T follicular helper cell (primary cell): Measurements from ENCODE around the gene HOMER1.

Experiments used
- DNase-seq: peaks from one replicate; pipeline ENCODE4 v3.0.0-alpha.2; 2020; ENCODE audit warnings: low read depth

HOMER1 gene

DNA sequence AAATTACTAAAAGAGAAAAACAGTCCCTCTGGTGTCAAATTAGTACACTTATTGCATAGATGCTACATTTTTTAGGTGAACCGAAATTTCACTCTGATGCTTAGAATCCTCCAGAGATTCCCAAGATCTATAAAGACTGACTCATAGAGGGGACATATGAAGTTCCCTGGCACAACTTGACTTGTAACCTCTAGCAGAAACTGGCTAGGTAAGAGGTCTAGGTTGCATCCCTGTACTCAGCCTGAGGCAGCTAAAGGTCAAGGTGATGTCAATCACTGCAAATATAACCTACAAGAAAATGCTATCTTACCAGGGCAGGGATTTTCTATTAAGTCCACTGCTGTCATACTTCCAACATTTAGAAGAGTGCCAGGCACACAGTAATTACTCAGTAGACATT lies 24.2 kb downstream of the HOMER1 start:
- no peak for DNase-seq

DNA sequence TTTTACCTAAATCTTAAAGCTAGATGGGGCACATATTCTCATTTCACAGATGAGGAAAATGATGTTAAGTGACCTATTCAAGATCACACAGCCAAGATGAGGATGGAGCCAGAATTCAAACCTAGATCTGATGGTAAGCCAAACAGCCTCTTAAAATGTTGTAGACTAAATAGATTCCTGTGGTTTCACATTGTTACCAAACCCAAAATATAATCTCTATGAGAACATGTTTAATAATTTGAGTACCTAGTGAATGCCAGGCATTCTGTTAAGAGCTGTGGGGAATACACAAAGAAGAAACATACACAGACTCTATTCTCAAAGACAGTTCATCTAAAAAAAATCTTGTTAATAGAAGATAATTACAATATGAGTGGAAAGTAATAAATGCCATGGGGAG lies 25.2 kb downstream of the HOMER1 start:
- DNase-seq: no peak

DNA sequence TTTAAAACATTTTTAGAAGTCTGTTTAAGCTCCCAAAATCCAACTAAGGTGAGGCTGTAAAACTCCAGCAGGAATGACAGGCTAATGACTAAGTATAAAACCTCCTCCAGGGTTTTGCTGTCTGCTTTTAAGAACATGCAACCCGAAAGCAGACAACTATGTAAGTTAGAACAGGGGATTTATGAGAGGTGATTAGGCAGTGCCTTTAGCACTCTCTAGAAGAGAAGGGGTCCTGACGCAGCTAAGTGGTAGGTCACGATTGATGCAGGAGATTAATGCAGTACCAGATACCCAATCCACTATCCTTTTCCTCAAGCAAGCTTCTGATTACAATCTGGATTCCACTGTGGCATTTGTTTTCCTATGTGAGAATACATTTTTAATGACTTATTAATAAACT lies 25.9 kb downstream of the HOMER1 start:
- no peak for DNase-seq

DNA sequence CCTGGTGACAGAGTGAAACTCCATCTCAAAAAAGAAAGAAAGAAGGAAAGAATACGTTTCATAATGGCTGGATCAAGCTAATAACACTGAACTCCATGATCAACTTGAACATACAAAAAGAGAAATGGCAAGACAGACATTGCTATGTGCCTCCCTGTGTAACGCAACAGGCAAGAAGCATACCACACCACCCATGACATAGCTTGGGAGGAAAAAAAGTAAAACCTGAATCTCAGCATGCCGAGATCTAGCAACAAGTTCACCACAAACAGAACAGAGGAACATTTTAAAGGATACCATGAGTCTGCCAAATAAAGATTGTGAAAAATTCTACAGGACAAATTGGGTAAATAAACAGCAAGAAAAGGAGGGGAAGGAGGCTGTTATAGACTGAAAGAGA lies 26.7 kb downstream of the HOMER1 start:
- DNase-seq: no peak

DNA sequence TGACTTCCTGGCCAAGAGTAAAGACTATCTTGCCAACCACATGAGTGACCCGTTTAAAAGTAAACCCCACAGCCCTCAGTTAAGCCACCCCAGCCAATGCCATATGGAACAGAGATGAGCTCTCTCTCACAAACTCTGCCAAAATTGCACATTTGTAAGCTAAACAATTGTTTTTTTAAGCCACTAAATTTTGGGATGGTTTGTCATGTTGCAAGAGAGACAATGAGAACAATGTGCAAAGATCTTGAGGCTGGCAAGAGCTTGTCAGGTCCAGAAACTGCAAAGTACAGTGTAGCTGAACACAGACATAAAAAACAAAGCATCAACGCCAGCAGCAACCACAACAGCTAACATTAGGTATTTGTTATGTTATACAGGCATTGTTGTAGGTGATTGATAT lies 27.8 kb downstream of the HOMER1 start:
- DNase-seq: no peak

DNA sequence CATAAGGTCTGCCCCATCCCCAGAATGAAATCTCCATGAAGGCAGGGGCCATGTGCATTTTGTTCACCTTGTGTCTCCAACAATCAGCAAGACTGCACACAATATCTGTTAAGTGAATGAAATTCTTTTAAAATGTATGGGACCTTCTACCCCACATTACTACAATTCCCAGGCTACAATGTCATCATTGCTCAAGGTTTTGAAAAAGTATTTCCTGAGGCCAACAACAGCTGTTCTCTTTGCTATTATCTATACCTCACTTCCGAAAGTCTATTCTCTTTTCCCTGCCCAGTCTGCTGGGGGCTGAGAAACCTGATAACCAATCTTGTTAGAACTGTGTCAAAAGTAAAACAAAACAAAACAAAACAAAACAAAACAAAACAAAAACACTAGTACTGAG lies 29.2 kb downstream of the HOMER1 start:
- DNase-seq: no peak

DNA sequence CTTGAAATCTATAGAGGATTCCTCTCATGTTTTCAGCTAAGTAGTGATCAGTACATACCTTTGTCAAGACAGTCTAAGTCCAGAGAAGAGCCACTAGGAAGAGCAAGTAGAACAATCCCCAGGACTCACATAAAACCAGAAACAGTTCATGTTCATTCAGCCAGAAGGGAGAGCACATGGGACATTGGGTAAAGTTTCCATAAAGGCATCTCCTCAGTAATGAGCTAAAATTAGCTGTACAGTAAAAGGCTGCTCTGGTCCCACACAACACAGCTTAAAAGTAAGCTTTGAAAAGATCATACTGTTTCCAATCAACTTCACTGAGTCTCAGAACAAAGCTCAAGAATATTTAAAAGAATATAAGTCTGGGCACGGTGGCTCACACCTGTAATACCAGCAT lies 32.4 kb downstream of the HOMER1 start:
- no peak for DNase-seq

DNA sequence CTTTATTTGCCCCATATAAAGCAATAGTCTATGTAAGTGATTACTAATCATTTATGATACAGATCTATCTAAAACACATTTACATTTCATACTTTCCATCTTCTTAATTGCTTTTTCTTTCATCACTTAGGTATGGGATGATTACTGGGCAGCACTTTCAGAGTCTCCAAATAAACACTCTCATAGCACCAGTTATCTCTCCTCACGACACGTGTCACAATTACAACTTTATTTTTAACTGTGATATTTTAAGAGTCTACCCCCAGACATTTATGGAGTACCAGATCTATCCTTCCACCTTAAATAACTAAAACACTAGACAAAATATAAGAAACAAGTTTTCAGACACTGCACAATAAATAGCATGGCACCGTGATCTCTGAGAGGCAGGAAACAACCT lies 32.9 kb downstream of the HOMER1 start:
- DNase-seq: no peak

DNA sequence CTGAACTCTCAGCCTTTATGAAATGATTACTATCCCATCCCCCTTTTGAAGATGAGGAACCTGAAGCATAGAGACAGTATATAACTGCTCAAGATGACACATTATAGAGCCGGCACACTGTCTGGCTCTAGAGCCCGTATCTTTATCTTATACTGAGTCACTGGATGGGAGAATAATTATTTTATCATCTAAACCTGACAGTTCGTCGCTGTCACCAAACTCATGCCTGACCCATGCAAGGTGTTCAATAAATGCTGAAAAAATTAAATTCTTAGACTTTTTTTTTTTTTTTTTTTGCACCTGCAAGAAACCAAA lies 38.8 kb downstream of the HOMER1 start:
- DNase-seq: no peak

DNA sequence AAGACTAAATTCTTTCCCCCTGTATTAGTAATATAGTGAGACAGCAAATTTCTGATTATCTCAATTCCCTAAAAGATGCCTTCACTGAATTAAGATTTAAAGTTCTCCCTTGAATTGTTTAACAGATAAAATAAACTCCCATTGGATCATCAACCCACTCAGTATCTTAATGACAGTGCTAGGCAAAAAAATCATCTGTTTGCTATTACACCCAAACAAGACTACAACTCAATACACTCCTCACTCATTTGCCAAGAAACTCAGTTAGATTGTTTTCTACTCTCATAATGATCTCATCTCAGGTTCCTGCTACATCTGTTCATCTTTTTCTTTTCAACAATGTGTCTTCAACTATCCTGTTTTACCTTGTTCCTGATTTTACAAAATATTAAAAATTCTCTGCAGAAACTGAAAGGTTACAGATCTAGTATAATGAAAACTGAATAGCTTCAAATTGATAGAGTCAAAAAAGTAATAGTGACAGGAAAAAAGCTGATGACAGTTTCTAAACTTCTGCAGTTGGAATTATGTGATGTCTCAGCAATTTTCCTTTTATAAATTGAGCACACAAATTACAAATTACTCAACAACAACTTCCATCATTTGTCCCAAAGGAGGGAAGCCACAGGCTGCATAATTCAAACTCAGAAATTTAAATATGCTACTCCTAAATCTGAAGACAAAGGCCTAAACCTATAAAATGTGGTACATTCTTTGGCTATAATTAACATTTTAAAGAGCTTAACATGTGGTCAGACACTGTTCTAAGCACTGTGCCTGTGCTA lies 39.4 kb downstream of the HOMER1 start:
- DNase-seq: no peak

DNA sequence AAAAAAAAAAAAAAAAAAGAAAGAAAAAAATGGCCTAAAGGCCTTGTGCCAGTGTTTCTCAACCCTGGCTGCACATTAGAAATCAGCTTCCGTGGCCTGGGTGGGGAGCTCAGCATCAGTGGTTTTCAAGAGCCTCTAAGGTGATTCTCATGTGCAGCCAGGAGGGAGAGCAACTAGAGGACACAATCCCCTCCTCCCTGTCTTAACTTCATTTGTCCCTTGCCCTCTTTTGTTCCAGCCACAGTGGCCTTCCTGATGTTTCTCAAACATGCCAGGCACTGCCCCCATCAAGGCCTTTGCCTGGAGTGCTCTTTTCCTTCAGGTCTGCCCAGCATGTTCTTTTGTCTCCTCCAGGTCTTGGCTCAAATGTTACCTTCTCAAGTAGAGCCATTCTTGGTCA lies 42.4 kb downstream of the HOMER1 start:
- DNase-seq: no peak

DNA sequence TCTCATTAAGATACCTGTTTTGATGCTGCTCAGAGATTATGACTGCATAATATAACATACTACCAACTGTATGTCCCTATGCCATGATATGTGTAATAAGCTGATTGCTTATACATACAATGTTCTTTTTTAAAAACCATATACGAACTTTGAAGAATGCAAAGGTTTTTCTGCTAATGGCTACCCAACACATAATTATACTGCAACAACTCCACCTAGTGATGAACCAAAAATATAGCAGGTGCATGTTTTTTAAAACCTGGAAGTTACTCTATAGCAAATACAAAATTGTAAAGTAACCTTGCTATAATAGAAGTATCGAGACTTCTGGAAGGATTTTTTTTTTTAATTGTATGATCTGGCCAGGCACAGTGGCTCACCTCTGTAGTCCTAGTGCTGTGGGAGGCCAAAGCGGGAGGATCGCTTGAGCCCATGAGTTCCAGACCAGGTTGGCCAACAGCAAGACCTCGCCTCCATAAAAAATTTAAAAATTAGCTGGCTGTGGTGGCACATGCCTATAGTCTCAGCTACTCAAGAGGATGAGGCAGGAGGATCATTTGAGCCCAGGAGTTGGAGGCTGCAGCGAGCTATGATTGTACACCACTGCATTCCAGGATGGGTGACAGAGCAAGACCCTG lies 49.1 kb downstream of the HOMER1 start:
- DNase-seq: no peak

DNA sequence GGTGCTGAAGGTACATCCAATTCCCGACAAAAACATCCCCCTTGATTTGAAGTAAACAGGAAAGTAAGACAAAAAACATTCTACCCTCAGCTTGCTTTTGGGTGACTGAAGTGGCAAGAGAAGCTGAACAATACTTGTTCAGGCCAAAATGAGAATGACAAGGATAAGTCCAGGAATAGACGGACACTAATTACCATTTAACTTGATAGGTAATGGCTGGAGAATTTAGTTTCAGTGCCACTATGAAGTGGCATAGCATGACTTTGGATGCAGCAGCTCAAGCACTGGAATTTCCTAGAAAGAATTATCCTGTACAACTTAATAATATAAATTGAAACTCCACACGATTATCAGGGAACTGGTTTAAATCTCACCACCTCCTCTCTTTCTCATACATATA lies 49.7 kb downstream of the HOMER1 start:
- no peak for DNase-seq

DNA sequence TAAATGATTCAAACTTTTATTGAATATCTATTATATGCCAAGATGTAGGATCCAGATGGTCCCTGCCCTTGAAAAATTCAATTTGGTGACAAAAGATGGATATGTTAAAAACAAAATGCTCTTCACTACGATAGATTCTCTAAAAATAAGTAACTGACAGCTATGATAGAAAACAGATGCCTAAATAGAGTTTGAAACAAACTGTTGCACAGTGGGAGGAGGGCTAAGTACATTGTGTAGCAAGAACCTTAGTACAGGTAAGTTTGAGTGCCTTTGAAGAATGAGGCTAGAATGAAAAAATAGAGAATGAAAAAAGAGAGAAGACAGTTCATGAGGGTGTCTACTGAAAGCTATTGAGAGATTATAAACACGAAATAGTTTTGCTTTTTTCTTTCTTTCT lies 54.3 kb downstream of the HOMER1 start:
- DNase-seq: no peak

DNA sequence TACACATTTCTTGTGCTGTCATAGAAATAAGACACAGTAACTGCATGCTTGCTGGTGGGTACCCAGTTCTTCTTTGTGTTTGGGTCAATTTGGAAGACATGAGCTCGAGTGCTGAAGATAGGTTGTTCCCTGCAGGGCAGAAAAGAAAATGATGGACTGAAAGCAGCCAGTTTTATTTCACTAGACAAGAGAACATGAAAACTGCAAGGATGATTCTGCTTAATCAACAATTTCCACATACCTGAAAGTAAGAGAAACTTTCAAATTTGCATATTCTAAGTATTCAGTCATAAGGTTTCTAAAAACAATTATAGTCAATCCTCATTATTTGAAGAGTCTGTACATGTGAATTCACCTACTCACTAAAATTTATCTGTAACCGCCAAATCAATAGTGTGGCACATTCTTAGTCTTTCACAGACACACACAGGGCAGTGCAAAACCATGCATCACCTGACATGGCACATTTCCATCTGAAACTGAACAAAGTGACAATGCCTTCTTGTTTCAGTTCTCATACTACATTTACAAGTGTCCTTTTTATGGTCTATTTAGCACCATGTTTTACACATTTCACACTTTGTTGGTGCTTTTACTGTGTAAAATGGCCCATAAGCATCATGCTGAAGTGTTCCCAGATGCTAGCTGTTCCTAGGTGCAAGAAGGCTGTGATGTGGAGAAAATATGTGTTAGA lies 56.9 kb downstream of the HOMER1 start:
- DNase-seq: no peak

DNA sequence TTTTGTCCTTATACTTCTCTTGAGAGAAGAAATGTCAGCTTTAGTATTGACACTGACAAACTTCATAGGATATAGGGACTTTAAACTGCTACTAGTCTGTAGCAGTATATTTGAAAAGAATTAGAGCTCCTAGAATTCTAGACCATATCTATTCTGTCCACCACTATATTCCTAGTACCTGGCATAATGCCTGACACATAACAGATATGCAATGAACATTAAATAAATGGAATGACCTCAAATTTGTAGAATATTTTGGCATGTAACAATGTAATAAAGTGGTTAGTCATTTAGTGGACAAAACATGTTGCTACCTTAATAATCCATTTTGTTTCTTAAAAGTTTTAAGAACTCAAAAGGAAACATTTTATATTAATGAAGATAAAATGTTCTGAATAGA lies 57.5 kb downstream of the HOMER1 start:
- no peak for DNase-seq

DNA sequence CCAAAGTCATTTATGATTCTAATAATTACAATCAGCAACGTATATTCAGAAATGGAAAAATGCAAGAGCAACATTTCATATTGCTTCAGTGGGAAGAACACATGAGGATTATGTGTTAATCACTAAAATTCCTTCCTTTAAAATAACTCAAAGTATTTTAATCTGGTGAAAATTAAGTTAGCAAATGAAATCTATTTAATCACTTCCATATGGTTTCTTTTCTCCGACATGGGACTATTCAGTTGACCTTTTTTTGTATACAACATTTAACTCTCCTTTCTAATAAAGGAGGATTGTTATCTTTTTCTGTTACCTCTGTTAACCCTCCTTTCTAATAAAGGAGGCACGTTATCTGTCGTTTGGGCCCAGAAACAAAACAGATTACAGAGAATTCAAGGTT lies 59.9 kb downstream of the HOMER1 start:
- no peak for DNase-seq

DNA sequence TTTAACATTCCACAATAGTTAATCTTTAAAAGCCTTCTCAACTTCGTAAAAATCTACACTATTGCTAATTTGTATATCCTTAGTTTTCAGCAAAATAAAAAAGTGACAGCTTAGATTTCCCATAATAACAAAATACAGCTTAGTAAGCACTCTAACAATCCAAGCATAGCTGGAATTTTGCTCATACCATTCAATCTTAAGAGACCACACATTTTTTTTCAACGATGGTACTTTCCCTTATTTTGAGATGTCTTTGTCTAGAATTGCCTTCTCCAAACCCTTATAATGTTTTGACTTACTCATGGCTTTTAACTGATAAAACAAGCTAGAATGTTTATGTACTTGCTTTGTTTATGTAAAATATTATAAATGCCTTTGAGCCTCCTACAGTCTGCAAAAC lies 65.6 kb downstream of the HOMER1 start:
- DNase-seq: no peak

DNA sequence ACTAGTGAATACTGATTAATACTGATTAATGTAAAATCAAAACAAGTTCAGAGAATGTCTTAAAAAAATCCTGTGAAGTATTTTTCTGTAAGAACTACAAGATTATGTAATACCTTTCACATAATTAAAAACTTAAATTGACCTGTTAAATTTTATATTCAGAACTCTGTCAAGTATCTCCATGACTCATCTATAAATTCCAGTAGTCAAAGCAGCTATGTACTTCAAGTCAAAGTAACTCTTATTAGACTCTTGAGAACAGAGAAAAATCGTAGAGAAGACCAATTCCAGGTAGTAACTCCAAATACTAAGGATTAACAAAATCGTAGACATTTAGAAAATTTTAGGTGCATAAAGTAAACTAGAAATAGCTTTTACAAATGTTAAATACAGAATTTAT lies 77.1 kb downstream of the HOMER1 start:
- no peak for DNase-seq

DNA sequence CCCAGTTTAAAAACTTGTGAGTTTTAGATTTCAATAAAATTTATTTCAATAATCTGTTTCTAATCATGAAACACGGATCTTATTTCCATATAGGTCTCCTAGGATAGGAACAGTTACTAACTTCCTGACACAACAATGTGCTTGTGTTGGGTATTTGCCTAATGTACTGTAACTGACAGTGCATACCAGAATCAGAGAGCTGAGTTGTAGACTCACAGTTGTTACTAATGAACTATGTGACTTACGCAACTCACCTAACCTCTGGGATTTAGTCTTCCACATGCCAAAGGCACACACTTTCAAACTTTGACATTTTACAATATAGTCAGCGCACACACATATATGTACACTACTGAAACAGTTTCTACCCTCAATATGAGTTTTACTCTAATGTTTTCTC lies 77.7 kb downstream of the HOMER1 start:
- no peak for DNase-seq

DNA sequence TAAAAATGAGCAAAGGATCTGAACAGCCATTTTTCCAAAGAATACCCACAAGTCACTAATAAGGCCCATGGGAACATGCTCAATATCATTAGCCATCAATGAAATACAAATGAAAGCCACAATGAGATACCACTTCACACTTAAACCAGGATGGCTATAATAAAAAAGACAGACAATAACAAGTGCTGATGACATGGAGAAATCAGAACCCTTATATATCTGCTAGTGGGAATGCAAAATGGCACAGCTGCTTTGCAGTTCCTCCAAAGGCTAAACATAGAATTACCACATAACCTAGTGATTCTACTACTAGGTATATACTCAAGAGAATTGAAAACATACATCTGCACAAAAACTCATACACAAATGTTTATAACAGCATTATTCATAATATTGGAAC lies 83.7 kb downstream of the HOMER1 start:
- no peak for DNase-seq

DNA sequence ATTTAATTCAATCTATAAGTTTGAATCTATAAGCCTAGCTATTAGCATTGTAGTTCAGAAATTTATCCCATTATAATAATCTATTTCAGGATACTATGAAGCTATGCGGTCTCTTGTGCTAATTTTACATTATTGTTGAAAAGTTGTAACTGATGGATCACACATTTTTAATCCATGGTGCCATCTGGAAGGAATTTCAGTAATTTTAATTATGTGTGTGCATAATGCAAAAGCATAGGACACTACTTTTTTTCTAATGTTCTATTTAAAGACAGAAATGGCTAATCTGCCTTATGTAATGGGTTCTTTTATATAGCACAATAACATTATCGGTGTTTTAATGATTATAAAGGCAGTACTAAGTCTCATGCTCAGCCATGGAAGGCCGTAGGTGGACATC lies 90.6 kb downstream of the HOMER1 start:
- DNase-seq: no peak

DNA sequence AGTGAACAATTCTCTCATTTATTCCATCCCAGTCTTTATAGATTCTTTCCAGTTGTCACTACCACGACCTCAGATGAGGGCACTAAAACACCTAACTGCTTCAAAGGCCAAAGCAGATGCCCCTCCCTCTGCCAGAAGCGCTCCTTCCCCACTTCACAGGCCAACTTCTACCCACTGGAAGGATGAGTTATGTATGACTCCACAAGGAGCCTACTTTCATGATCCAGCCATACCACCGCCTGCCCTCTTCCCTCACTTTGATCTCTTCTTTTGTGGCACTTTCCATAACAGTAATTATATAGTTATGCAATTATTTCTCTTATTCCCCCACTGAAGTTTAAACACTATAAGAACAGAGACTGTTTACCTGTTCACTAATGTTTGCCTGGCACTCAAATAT lies 93.7 kb downstream of the HOMER1 start:
- no peak for DNase-seq

DNA sequence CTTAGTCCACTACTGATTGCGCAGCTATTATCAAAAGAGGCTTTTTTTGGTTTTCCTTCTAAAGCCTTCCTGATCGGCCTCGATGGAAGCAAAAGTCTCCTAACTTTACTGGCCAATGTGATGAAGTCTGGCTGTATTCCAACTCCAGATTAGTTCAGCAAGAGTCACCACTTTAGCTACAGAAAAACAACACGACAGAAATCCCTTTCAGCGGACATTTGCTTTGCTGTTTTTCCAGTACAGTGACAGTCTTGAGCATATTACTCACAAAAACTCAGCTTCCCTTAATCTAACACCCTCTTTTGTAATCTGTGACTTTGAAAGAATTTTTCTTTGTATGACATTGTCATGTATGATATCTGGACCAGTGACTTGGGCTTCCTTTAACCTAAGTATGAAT lies 95.7 kb downstream of the HOMER1 start:
- no peak for DNase-seq
